OCI-LY7 (cell line): ENCODE data around the gene ASH1L.

ENCODE experiments used
- EZH2phosphoT487 ChIP-seq: fragments of 200-600 bp; sonication (generic); IDR thresholded peaks from 2 replicates; pipeline ENCODE4 v1.6.1; 2018; ENCODE audit warnings: low read depth, borderline replicate concordance, mild to moderate bottlenecking, mixed run types, antibody characterized with exemption, low read length, moderate library complexity, mixed read lengths
- TF ChIP-seq, protein P1 (sequence below): fragments of 200-600 bp; sonication (generic); conservative IDR thresholded peaks from 2 replicates; pipeline ENCODE4 v1.5.1; 2014; ENCODE audit warnings: mild to moderate bottlenecking, antibody characterized with exemption, low read length, moderate library complexity, mixed read lengths

DNA sequence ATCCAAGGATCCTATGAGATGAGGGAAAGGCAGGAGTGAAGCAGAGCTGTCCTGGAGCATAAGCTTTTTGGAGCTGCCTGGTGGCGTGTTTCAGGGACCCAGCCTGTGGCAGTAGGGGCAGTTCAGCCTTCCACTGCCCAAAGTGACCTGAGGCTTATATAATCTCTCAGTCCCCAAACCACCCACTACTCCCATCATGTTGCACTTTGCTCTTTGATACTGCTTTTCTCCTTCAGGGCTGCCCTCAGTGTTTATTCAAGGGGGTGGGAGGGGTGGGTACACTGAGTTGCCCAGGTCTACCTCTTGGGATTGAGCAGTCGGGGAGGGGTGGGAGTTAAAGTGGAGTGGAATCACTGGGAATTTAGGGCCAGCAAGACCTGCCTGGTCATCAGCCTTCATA lies 276.1 kb downstream of the ASH1L start:
- TF ChIP-seq, protein P1, sequence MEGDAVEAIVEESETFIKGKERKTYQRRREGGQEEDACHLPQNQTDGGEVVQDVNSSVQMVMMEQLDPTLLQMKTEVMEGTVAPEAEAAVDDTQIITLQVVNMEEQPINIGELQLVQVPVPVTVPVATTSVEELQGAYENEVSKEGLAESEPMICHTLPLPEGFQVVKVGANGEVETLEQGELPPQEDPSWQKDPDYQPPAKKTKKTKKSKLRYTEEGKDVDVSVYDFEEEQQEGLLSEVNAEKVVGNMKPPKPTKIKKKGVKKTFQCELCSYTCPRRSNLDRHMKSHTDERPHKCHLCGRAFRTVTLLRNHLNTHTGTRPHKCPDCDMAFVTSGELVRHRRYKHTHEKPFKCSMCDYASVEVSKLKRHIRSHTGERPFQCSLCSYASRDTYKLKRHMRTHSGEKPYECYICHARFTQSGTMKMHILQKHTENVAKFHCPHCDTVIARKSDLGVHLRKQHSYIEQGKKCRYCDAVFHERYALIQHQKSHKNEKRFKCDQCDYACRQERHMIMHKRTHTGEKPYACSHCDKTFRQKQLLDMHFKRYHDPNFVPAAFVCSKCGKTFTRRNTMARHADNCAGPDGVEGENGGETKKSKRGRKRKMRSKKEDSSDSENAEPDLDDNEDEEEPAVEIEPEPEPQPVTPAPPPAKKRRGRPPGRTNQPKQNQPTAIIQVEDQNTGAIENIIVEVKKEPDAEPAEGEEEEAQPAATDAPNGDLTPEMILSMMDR: no peak
- no peak for TF ChIP-seq EZH2phosphoT487
